SK-N-SH (cell line): ENCODE results near the gene FMC1. TPM values are rescaled to one million over a fixed set of nuclear protein-coding genes. Genes with fewer than 3 reads are reported as not detected.

Experiments
- CTCF ChIA-PET: fragments of 300-600, 350-600 bp; formaldehyde crosslinking; extraction: SDS; loops from one replicate; lab custom pipeline; 2021; lab: Yijun Ruan, JAX
- POLR2A ChIA-PET: fragments of 350-600 bp; sonication (Branson Sonifier 250); formaldehyde crosslinking; extraction: SDS; loops from one replicate; lab custom pipeline; 2020; ENCODE audit warnings: antibody characterized with exemption, inconsistent platforms; lab: Yijun Ruan, JAX
- DNase-seq: peaks from one replicate; pipeline ENCODE4 v3.0.0; 2012
- H2AFZ ChIP-seq: fragments of 200-600 bp; sonication (generic); 2 replicates; pipeline ENCODE4 v1.8.1; 2016; ENCODE audit warnings: antibody characterized with exemption, mild to moderate bottlenecking, low read depth
- H3F3A ChIP-seq: fragments of 200-600 bp; sonication (generic); replicated peaks from 2 replicates; pipeline ENCODE3; 2016; ENCODE audit warnings: antibody characterized with exemption, mild to moderate bottlenecking; ENCODE audit not compliant: insufficient read depth
- H3K27ac ChIP-seq, 2 experiments: fragments of 200-500 bp in 1 of 2; fragments of 200-600 bp in 1 of 2; sonication (Bioruptor generic) in 1 of 2; sonication (generic), shearing (Covaris generic) in 1 of 2; 2 replicates each; pipeline versions ENCODE4 v1.5.1 to v1.6.1; 2014 to 2016; ENCODE audit warnings: low read depth in 2 of 2, inconsistent platforms in 1 of 2, low read length in 1 of 2, mild to moderate bottlenecking in 1 of 2, mixed read lengths in 1 of 2
- H3K27me3 ChIP-seq: fragments of 200-600 bp; sonication (generic), shearing (Covaris generic); 2 replicates; pipeline ENCODE4 v1.6.1; 2016; ENCODE audit warnings: mixed run types; ENCODE audit not compliant: insufficient read depth
- H3K36me3 ChIP-seq, 2 experiments: fragments of 200-500 bp in 1 of 2; fragments of 200-600 bp in 1 of 2; sonication (Bioruptor generic) in 1 of 2; sonication (generic) in 1 of 2; replicated peaks in 1 of 2; 2 replicates each; pipeline versions ENCODE3 to v1.5.1; 2014 to 2016; ENCODE audit warnings: low read length in 1 of 2, mild to moderate bottlenecking in 1 of 2; ENCODE audit not compliant: insufficient read depth in 2 of 2, control insufficient read depth in 1 of 2
- H3K4me1 ChIP-seq, 2 experiments: fragments of 200-500 bp in 1 of 2; fragments of 200-600 bp in 1 of 2; sonication (Bioruptor generic) in 1 of 2; sonication (generic), shearing (Covaris generic) in 1 of 2; 2 replicates each; pipeline versions ENCODE4 v1.5.1 to v1.6.1; 2014 to 2016; ENCODE audit warnings: low read depth in 1 of 2, low read length in 1 of 2, mixed run types in 1 of 2; ENCODE audit not compliant: insufficient read depth in 2 of 2, control insufficient read depth in 1 of 2
- H3K4me2 ChIP-seq: fragments of 200-600 bp; sonication (generic), shearing (Covaris generic); 2 replicates; pipeline ENCODE4 v1.6.1; 2017; ENCODE audit warnings: mixed run types
- H3K4me3 ChIP-seq, 2 experiments: fragments of 200-500 bp in 1 of 2; fragments of 200-600 bp in 1 of 2; sonication (Bioruptor generic) in 1 of 2; sonication (generic), shearing (Covaris generic) in 1 of 2; 2 replicates each; pipeline versions ENCODE4 v1.5.1 to v1.8.1; 2014 to 2016; ENCODE audit warnings: low read depth in 2 of 2, inconsistent platforms in 1 of 2, low read length in 1 of 2, mild to moderate bottlenecking in 1 of 2, mixed read lengths in 1 of 2, moderate library complexity in 1 of 2
- H3K79me2 ChIP-seq: fragments of 200-600 bp; sonication (generic); 2 replicates; pipeline ENCODE4 v1.8.1; 2017; ENCODE audit warnings: mild to moderate bottlenecking; ENCODE audit not compliant: insufficient read depth
- H3K9ac ChIP-seq: fragments of 200-600 bp; sonication (generic); 2 replicates; pipeline ENCODE4 v1.6.1; 2017; ENCODE audit warnings: mixed run types
- H3K9me2 ChIP-seq: fragments of 200-600 bp; sonication (generic); 2 replicates; pipeline ENCODE4 v1.6.1; 2017; ENCODE audit warnings: mixed run types
- H3K9me3 ChIP-seq: fragments of 200-600 bp; sonication (generic); 2 replicates; pipeline ENCODE4 v1.6.1; 2017; ENCODE audit warnings: mixed run types, mild to moderate bottlenecking, moderate library complexity
- H4K20me1 ChIP-seq: fragments of 200-600 bp; sonication (generic); 2 replicates; pipeline ENCODE4 v1.6.1; 2017; ENCODE audit warnings: mild to moderate bottlenecking, mixed run types; ENCODE audit not compliant: insufficient read depth
- ELF1 ChIP-seq: IDR thresholded peaks from 2 replicates; pipeline ENCODE4 v1.4.0; 2012
- EP300 ChIP-seq, 2 experiments: IDR thresholded peaks; 2 replicates each; pipeline versions ENCODE4 v1.4.0 to v1.6.1; 2012; ENCODE audit warnings: borderline replicate concordance in 1 of 2, low read depth in 1 of 2, low read length in 1 of 2
- FOSL2 ChIP-seq: IDR thresholded peaks from 2 replicates; pipeline ENCODE4 v1.4.0; 2012; ENCODE audit warnings: low read depth, mild to moderate bottlenecking, moderate library complexity, borderline replicate concordance
- FOXM1 ChIP-seq: IDR thresholded peaks from 2 replicates; pipeline ENCODE4 v1.4.0; 2012; ENCODE audit warnings: low read depth, mild to moderate bottlenecking
- IRF3 ChIP-seq: fragments of 150-350 bp; IDR thresholded peaks from 2 replicates; pipeline ENCODE4 v1.6.1; 2016; ENCODE audit warnings: mild to moderate bottlenecking, low read depth, low read length
- MEF2A ChIP-seq: IDR thresholded peaks from 2 replicates; pipeline ENCODE4 v1.4.0; 2012; ENCODE audit warnings: low read depth, borderline replicate concordance
- POLR2AphosphoS5 ChIP-seq: IDR thresholded peaks from 2 replicates; pipeline ENCODE4 v1.6.1; 2012; ENCODE audit warnings: low read depth, low read length
- RAD21 ChIP-seq: IDR thresholded peaks from 2 replicates; pipeline ENCODE4 v1.6.1; 2012; ENCODE audit warnings: mild to moderate bottlenecking, low read length
- REST ChIP-seq: IDR thresholded peaks from 2 replicates; pipeline ENCODE4 v1.6.1; 2012; ENCODE audit warnings: mild to moderate bottlenecking, low read depth, low read length, moderate library complexity
- RFX5 ChIP-seq: IDR thresholded peaks from 2 replicates; pipeline ENCODE4 v1.6.1; 2012; ENCODE audit warnings: mild to moderate bottlenecking, improper control_type of control experiment, low read length
- SIN3A ChIP-seq: IDR thresholded peaks from 2 replicates; pipeline ENCODE4 v1.6.1; 2012; ENCODE audit warnings: low read depth, mild to moderate bottlenecking, low read length, moderate library complexity, borderline replicate concordance
- SMC3 ChIP-seq: IDR thresholded peaks from 2 replicates; pipeline ENCODE4 v1.6.1; 2012; ENCODE audit warnings: low read depth, low read length, improper control_type of control experiment
- TAF1 ChIP-seq: IDR thresholded peaks from 2 replicates; pipeline ENCODE4 v1.6.1; 2012; ENCODE audit warnings: low read depth, mild to moderate bottlenecking, low read length, moderate library complexity, borderline replicate concordance
- USF1 ChIP-seq: IDR thresholded peaks from 2 replicates; pipeline ENCODE4 v1.4.0; 2012; ENCODE audit warnings: low read depth, borderline replicate concordance
- USF2 ChIP-seq: fragments of 150-350 bp; IDR thresholded peaks from 2 replicates; pipeline ENCODE4 v1.6.1; 2017; ENCODE audit warnings: antibody characterized with exemption, low read length, low read depth, borderline replicate concordance
- YY1 ChIP-seq: IDR thresholded peaks from 2 replicates; pipeline ENCODE4 v1.4.0; 2012; ENCODE audit warnings: low read depth, mild to moderate bottlenecking
- ZBTB33 ChIP-seq: IDR thresholded peaks from 2 replicates; pipeline ENCODE4 v1.4.0; 2012; ENCODE audit warnings: low read depth, borderline replicate concordance
- WGBS: methylation state at CpG from one replicate; pipeline ENCODE4 v1.1.6; 2017; ENCODE audit warnings: low lambda C conversion rate; 5-methylcytosine and 5-hydroxymethylcytosine counted together
- polyA plus RNA-seq, 3 experiments: library from polyadenylated mRNA; depleted of rRNA; stranded (reverse); fragments of >200 nt; gene quantifications; 2 replicates each; pipeline ENCODE4 v1.2.3, GENCODE V29; 2012

The FMC1 gene
- polyA plus RNA-seq, 1 of the 3 experiments (the other 2 are of a cell fraction), result 59.9 TPM

- CTCF ChIA-PET, result no interaction called here
- Histone ChIP-seq H3K9me2 (no peaks in the 10 kb centered on the region), H3K4me2 (no peak overlapping the region), H4K20me1 (no peaks in the 10 kb centered on the region), H3K9ac (no peak overlapping the region), H3K9me3 (no peaks in the 10 kb centered on the region), H3F3A (peaks cover 7% of the 10 kb centered on the region), H3K4me1 (peaks cover 0 to 8% of the 10 kb centered on the region in 2 experiments; a peak in 3 of 4 replicates), H3K27ac (peak overlapping the region in 1 of 2 experiments; percentile 34; a peak in 2 of 4 replicates), H3K79me2 (no peaks in the 10 kb centered on the region), H3K27me3 (no peaks in the 10 kb centered on the region), H3K36me3 (peaks cover 38 to 65% of the 10 kb centered on the region in 2 experiments), H2AFZ (no peak overlapping the region), H3K4me3 (no peak overlapping the region)
- WGBS, result 26% methylated on average over 2 of the region's 2 CpGs
- TF ChIP-seq TAF1, result no peak
- no peak for TF ChIP-seq USF1
- peak; percentile 21; the same call in 1 of the 2 replicates for TF ChIP-seq FOSL2
- POLR2A ChIA-PET, result no interaction called here
- DNase-seq, result no peak
These were observed 40.7 kb upstream of the FMC1 start for GRCh38 chr7:139300390-139300789.

GRCh38 chr7:139304517-139304916, 36.6 kb upstream of the FMC1 start:
- H4K20me1 ChIP-seq, result no peaks in the 10 kb centered on the region
- peaks cover 11% of the 10 kb centered on the region for H3F3A ChIP-seq
- no peak overlapping the region for H3K27ac ChIP-seq
- ChIA-PET POLR2A (no interaction called here), CTCF (interaction anchor here (1.1 kb wide), 1 partner anchor 13 kb away, joined by 3 read pairs; no protein-coding TSS in a partner anchor)
- no peak overlapping the region for H2AFZ ChIP-seq
- peaks cover 38 to 62% of the 10 kb centered on the region in 2 experiments for H3K36me3 ChIP-seq
- no peak overlapping the region for H3K9ac ChIP-seq
- no peak overlapping the region for H3K4me2 ChIP-seq
- 44% methylated on average over 1 of the region's 1 CpG for WGBS
- H3K9me3 ChIP-seq, result no peaks in the 10 kb centered on the region
- no peaks in the 10 kb centered on the region for H3K79me2 ChIP-seq
- no peak overlapping the region for H3K4me3 ChIP-seq
- no peaks in the 10 kb centered on the region for H3K9me2 ChIP-seq
- no peaks in the 10 kb centered on the region for H3K27me3 ChIP-seq
- H3K4me1 ChIP-seq, result peaks cover 0 to 8% of the 10 kb centered on the region in 2 experiments; a peak in 3 of 4 replicates
- DNase-seq, result peak; percentile 38
- TF ChIP-seq FOXM1 (no peak), YY1 (no peak), SIN3A (no peak), TAF1 (no peak), USF1 (no peak), POLR2AphosphoS5 (no peak), ELF1 (no peak), REST (no peak), USF2 (no peak), SMC3 (no peak), ZBTB33 (no peak), EP300 (IDR thresholded peaks at IDR 0.05; ENCODE audit: borderline replicate concordance in 1 of 2, low read depth in 1 of 2, low read length in 1 of 2) (peak in 1 of 2 experiments; percentile 58; a peak in 1 of 4 replicates), RFX5 (no peak), MEF2A (no peak), IRF3 (no peak), RAD21 (no peak)
